HepG2 (cell line): ENCODE measurements around the gene SAMD14. TPM values are rescaled to one million over a fixed set of nuclear protein-coding genes. Genes with fewer than 3 reads are reported as not detected.

Experiments used
- ARID2 ChIP-seq: sonication (generic); formaldehyde crosslinking; IDR thresholded peaks from 2 replicates; pipeline ENCODE4 v1.8.1; 2022; ENCODE audit warnings: mild to moderate bottlenecking, missing genetic modification reagents, borderline replicate concordance
- EED ChIP-seq: sonication (generic); formaldehyde crosslinking; IDR thresholded peaks from 2 replicates; pipeline ENCODE4 v1.5.0; 2020; ENCODE audit warnings: mild to moderate bottlenecking, missing genetic modification reagents
- ELF3 ChIP-seq: IDR thresholded peaks from 2 replicates; pipeline ENCODE4 v1.6.1; 2016; ENCODE audit warnings: missing genetic modification reagents, missing compliant biosample characterization
- HDAC1 ChIP-seq: sonication (generic); formaldehyde crosslinking; IDR thresholded peaks from 2 replicates; pipeline ENCODE4 v1.5.1; 2020; ENCODE audit warnings: mild to moderate bottlenecking, missing genetic modification reagents
- POLR2AphosphoS5 ChIP-seq: IDR thresholded peaks from 2 replicates; pipeline ENCODE4 v1.6.1; 2012; ENCODE audit warnings: low read depth, low read length
- SP1 ChIP-seq, 2 experiments: fragments of 450-650 bp in 1 of 2; sonication (generic) in 1 of 2; formaldehyde crosslinking in 1 of 2; IDR thresholded peaks; 2 replicates each; pipeline versions ENCODE4 v1.4.0 to v1.6.1; 2016 to 2020; ENCODE audit warnings: missing genetic modification reagents in 1 of 2
- SP2 ChIP-seq: sonication (generic); formaldehyde crosslinking; IDR thresholded peaks from 2 replicates; pipeline ENCODE4 v1.5.1; 2020; ENCODE audit warnings: mild to moderate bottlenecking, missing genetic modification reagents
- TBX2 ChIP-seq: sonication (generic); formaldehyde crosslinking; IDR thresholded peaks from 2 replicates; pipeline ENCODE4 v1.5.0; 2020; ENCODE audit warnings: missing genetic modification reagents, mild to moderate bottlenecking, borderline replicate concordance
- ZBTB7B ChIP-seq: sonication (generic); formaldehyde crosslinking; IDR thresholded peaks from 2 replicates; pipeline ENCODE4 v1.4.0; 2020; ENCODE audit warnings: missing genetic modification reagents
- ZNF136 ChIP-seq: sonication (generic); formaldehyde crosslinking; IDR thresholded peaks from 2 replicates; pipeline ENCODE4 v1.8.1; 2022; ENCODE audit warnings: low read depth, mild to moderate bottlenecking, moderate library complexity, missing genetic modification reagents
- ZNF274 ChIP-seq: sonication (generic); formaldehyde crosslinking; IDR thresholded peaks from 2 replicates; pipeline ENCODE4 v1.5.1; 2020; ENCODE audit warnings: mild to moderate bottlenecking, missing genetic modification reagents
- polyA plus RNA-seq, 8 experiments: library from polyadenylated mRNA; depleted of rRNA in 3 of 8; stranded (reverse) in 7 of 8; unstranded in 1 of 8; fragments of >200 nt; fragmentation: Illumina TruSeq in 4 of 8; extraction: Trizol in 4 of 8; gene quantifications; 2 replicates each; pipeline versions ENCODE4 v1.2.1 to v1.2.3, GENCODE V29; 2011 to 2016; ENCODE audit warnings: low read depth in 4 of 8, missing spikeins in 1 of 8, mixed read lengths in 1 of 8; ENCODE audit not compliant: insufficient read depth in 1 of 8
- total RNA-seq, 5 experiments: library from RNA; depleted of rRNA; stranded (reverse); fragments of >200 nt; fragmentation: Illumina TruSeq; extraction: Trizol; gene quantifications; 2 replicates each; pipeline ENCODE4 v1.2.3, GENCODE V29; 2016; ENCODE audit warnings: low read depth in 1 of 5
- TF ChIP-seq, protein P1 (sequence below): sonication (generic); IDR thresholded peaks from 2 replicates; pipeline ENCODE4 v1.6.1; 2016; ENCODE audit warnings: low read depth, borderline replicate concordance
- TF ChIP-seq, protein P2 (sequence below): IDR thresholded peaks from 2 replicates; pipeline ENCODE4 v1.6.1; 2016
- TF ChIP-seq, protein P3 (sequence below), 2 experiments: sonication (generic) in 1 of 2; formaldehyde crosslinking in 1 of 2; IDR thresholded peaks; 2 replicates each; pipeline versions ENCODE4 v1.4.0 to v1.6.1; 2018 to 2020; ENCODE audit warnings: missing genetic modification reagents in 2 of 2, borderline replicate concordance in 1 of 2, low read depth in 1 of 2, mild to moderate bottlenecking in 1 of 2, missing biosample characterization in 1 of 2
- TF ChIP-seq, protein P4 (sequence below), 2 experiments: IDR thresholded peaks; 2 replicates each; pipeline ENCODE4 v1.6.1; 2011 to 2012; ENCODE audit warnings: low read length in 2 of 2, borderline replicate concordance in 1 of 2, low read depth in 1 of 2, mild to moderate bottlenecking in 1 of 2, moderate library complexity in 1 of 2
- TF ChIP-seq, protein P5 (sequence below): sonication (generic); formaldehyde crosslinking; IDR thresholded peaks from 2 replicates; pipeline ENCODE4 v1.4.0; 2020; ENCODE audit warnings: missing genetic modification reagents, borderline replicate concordance

Gene SAMD14
- total and polyA plus RNA-seq, 2 of the 13 experiments (the other 11 are each of a cell fraction or from before 2014, with no cell fraction given): 0.07 to 0.22 TPM

DNA sequence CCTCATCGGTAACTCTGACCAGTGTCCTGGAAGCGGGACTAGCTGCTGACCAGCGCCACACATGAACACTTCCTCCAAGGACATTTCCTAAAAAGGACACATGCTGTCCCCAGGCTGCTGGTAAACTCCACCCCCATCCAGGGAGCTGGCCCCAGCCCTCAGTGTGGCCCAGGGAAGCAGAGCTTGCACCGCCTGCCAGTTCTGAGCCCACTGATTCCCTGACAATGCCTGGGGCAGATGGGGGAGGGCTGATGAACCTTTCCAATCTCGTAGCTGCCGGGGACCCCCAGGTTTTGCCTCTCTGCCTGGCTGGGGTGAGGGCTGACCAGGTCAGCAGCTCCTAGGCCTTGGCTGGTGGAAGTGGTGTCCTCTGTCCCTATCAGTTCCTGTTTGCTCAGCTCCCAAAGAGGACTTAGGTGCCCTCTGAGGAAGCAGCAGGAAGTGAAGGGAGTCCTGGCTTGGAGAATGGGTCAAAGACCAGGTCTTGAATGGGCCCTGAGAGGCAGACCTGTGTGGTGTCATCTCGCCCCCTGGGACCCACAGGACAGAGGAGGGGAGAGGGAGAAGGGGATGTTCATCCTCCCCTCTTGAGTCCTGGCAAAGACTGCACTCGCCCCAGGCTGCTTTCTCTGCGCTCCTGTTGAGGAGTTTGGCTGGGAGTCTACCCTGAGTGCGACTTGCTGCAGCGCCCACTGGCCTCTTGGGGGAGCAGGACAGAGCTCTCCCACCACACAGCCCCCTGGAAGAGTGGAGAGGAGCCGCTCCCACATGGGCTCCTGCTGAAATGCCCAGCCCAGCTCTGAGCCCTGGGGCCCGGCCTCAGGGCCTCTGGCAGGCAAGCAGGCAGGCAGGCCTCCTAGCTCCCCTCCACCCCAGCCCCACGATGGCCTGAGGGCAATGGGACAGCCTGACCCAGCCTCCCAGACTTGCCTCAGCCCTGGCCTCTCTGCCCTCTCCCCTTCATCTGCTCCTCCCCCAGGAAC lies 18.0 kb downstream of the SAMD14 start (continued):
- TF ChIP-seq, protein P1, sequence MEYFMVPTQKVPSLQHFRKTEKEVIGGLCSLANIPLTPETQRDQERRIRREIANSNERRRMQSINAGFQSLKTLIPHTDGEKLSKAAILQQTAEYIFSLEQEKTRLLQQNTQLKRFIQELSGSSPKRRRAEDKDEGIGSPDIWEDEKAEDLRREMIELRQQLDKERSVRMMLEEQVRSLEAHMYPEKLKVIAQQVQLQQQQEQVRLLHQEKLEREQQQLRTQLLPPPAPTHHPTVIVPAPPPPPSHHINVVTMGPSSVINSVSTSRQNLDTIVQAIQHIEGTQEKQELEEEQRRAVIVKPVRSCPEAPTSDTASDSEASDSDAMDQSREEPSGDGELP: no peak
- TF ChIP-seq, protein P2, sequence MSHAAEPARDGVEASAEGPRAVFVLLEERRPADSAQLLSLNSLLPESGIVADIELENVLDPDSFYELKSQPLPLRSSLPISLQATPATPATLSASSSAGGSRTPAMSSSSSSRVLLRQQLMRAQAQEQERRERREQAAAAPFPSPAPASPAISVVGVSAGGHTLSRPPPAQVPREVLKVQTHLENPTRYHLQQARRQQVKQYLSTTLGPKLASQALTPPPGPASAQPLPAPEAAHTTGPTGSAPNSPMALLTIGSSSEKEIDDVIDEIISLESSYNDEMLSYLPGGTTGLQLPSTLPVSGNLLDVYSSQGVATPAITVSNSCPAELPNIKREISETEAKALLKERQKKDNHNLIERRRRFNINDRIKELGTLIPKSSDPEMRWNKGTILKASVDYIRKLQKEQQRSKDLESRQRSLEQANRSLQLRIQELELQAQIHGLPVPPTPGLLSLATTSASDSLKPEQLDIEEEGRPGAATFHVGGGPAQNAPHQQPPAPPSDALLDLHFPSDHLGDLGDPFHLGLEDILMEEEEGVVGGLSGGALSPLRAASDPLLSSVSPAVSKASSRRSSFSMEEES: no peak
- TF ChIP-seq, protein P3, sequence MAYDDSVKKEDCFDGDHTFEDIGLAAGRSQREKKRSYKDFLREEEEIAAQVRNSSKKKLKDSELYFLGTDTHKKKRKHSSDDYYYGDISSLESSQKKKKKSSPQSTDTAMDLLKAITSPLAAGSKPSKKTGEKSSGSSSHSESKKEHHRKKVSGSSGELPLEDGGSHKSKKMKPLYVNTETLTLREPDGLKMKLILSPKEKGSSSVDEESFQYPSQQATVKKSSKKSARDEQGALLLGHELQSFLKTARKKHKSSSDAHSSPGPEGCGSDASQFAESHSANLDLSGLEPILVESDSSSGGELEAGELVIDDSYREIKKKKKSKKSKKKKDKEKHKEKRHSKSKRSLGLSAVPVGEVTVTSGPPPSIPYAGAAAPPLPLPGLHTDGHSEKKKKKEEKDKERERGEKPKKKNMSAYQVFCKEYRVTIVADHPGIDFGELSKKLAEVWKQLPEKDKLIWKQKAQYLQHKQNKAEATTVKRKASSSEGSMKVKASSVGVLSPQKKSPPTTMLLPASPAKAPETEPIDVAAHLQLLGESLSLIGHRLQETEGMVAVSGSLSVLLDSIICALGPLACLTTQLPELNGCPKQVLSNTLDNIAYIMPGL (CRISPR knock-in tag; IDR thresholded peaks at IDR 0.05; ENCODE audit: borderline replicate concordance in 1 of 2, low read depth in 1 of 2): peak; percentile 14 to 50; a peak in 2 of 4 replicates
- TF ChIP-seq, protein P4, sequence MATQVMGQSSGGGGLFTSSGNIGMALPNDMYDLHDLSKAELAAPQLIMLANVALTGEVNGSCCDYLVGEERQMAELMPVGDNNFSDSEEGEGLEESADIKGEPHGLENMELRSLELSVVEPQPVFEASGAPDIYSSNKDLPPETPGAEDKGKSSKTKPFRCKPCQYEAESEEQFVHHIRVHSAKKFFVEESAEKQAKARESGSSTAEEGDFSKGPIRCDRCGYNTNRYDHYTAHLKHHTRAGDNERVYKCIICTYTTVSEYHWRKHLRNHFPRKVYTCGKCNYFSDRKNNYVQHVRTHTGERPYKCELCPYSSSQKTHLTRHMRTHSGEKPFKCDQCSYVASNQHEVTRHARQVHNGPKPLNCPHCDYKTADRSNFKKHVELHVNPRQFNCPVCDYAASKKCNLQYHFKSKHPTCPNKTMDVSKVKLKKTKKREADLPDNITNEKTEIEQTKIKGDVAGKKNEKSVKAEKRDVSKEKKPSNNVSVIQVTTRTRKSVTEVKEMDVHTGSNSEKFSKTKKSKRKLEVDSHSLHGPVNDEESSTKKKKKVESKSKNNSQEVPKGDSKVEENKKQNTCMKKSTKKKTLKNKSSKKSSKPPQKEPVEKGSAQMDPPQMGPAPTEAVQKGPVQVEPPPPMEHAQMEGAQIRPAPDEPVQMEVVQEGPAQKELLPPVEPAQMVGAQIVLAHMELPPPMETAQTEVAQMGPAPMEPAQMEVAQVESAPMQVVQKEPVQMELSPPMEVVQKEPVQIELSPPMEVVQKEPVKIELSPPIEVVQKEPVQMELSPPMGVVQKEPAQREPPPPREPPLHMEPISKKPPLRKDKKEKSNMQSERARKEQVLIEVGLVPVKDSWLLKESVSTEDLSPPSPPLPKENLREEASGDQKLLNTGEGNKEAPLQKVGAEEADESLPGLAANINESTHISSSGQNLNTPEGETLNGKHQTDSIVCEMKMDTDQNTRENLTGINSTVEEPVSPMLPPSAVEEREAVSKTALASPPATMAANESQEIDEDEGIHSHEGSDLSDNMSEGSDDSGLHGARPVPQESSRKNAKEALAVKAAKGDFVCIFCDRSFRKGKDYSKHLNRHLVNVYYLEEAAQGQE (IDR thresholded peaks at IDR 0.05; ENCODE audit: borderline replicate concordance in 1 of 2, low read depth in 1 of 2, low read length in 2 of 2): no peak
- TF ChIP-seq TBX2 (peak; percentile 56; the same call in 1 of the 2 replicates), SP2 (CRISPR knock-in tag) (no peak), ZBTB7B (no peak), EED (CRISPR knock-in tag) (0 out of 2 replicates have a peak, but pooled peaks have one; percentile 58), ZNF136 (CRISPR knock-in tag) (0 out of 2 replicates have a peak, but pooled peaks have one; percentile 45), ELF3 (peak; percentile 65), SP1 (IDR thresholded peaks at IDR 0.05) (no peak), SP1 (CRISPR knock-in tag; IDR thresholded peaks at IDR 0.05) (no peak), ARID2 (CRISPR knock-in tag) (no peak), ZNF274 (CRISPR knock-in tag) (peak; percentile 59; the same call in 1 of the 2 replicates), HDAC1 (CRISPR knock-in tag) (peak; percentile 43; the same call in 1 of the 2 replicates), POLR2AphosphoS5 (peak; percentile 44)
- TF ChIP-seq, protein P5, sequence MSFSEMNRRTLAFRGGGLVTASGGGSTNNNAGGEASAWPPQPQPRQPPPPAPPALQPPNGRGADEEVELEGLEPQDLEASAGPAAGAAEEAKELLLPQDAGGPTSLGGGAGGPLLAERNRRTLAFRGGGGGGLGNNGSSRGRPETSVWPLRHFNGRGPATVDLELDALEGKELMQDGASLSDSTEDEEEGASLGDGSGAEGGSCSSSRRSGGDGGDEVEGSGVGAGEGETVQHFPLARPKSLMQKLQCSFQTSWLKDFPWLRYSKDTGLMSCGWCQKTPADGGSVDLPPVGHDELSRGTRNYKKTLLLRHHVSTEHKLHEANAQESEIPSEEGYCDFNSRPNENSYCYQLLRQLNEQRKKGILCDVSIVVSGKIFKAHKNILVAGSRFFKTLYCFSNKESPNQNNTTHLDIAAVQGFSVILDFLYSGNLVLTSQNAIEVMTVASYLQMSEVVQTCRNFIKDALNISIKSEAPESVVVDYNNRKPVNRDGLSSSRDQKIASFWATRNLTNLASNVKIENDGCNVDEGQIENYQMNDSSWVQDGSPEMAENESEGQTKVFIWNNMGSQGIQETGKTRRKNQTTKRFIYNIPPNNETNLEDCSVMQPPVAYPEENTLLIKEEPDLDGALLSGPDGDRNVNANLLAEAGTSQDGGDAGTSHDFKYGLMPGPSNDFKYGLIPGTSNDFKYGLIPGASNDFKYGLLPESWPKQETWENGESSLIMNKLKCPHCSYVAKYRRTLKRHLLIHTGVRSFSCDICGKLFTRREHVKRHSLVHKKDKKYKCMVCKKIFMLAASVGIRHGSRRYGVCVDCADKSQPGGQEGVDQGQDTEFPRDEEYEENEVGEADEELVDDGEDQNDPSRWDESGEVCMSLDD (CRISPR knock-in tag): no peak
